Measurements from ENCODE around the gene CHRNA7. TPM values are rescaled to one million over a fixed set of nuclear protein-coding genes. Genes with fewer than 3 reads are reported as not detected.

The CHRNA7 gene
- total RNA-seq, 1 experiment from 2014 or later = 8.6 TPM

GRCh38 chr15:32067115-32067514 is 36.8 kb downstream of the CHRNA7 start:
- DNase-seq (ENCODE audit: low spot score) = no peak

- DNase-seq (ENCODE audit: low spot score) = no peak
These were observed 59.6 kb downstream of the CHRNA7 start for GRCh38 chr15:32089851-32090359.

GRCh38 chr15:32091505-32092380 is 61.4 kb downstream of the CHRNA7 start:
- DNase-seq (ENCODE audit: low spot score) = no peak

GRCh38 chr15:32096213-32096612 is 65.9 kb downstream of the CHRNA7 start:
- no peak for DNase-seq (ENCODE audit: low spot score)

GRCh38 chr15:32096916-32097617 is 66.8 kb downstream of the CHRNA7 start:
- no peak for DNase-seq (ENCODE audit: low spot score)

- no peak for DNase-seq (ENCODE audit: low spot score)
These were observed 67.7 kb downstream of the CHRNA7 start for GRCh38 chr15:32098033-32098432.

- no peak for DNase-seq (ENCODE audit: low spot score)
These were observed 68.9 kb downstream of the CHRNA7 start for GRCh38 chr15:32099097-32099785.

GRCh38 chr15:32099956-32100684 is 69.8 kb downstream of the CHRNA7 start:
- DNase-seq (ENCODE audit: low spot score) = no peak

- no peak for DNase-seq (ENCODE audit: low spot score)
These were observed 74.0 kb downstream of the CHRNA7 start for GRCh38 chr15:32104061-32104995.

- no peak for DNase-seq (ENCODE audit: low spot score)
These were observed 75.2 kb downstream of the CHRNA7 start for GRCh38 chr15:32105258-32106241.

- no peak for DNase-seq (ENCODE audit: low spot score)
These were observed 76.4 kb downstream of the CHRNA7 start for GRCh38 chr15:32106401-32107381.

GRCh38 chr15:32107477-32108080 is 77.3 kb downstream of the CHRNA7 start:
- DNase-seq (ENCODE audit: low spot score) = no peak

GRCh38 chr15:32108661-32109060 is 78.3 kb downstream of the CHRNA7 start:
- DNase-seq (ENCODE audit: low spot score) = no peak

- no peak for DNase-seq (ENCODE audit: low spot score)
These were observed 81.8 kb downstream of the CHRNA7 start for GRCh38 chr15:32112101-32112500.

GRCh38 chr15:32113224-32113623 is 82.9 kb downstream of the CHRNA7 start:
- no peak for DNase-seq (ENCODE audit: low spot score)

GRCh38 chr15:32117122-32117521 is 86.8 kb downstream of the CHRNA7 start:
- no peak for DNase-seq (ENCODE audit: low spot score)

- DNase-seq (ENCODE audit: low spot score) = no peak
These were observed 89.0 kb downstream of the CHRNA7 start for GRCh38 chr15:32119286-32119685.

Measured in HT-29 (cell line).